Thyroid gland (tissue), 4 donors: Measurements from ENCODE around the gene TBXAS1.

Experiments
- CTCF ChIP-seq, 6 experiments: fragments of 200-600 bp in 3 of 6; fragments of 450-650 bp in 3 of 6; sonication (generic) in 3 of 6; IDR thresholded peaks; one replicate each; pipeline ENCODE4 v1.5.1; 2016 to 2019; ENCODE audit warnings: antibody characterized with exemption in 6 of 6, mild to moderate bottlenecking in 2 of 6, inconsistent platforms in 1 of 6, moderate library complexity in 1 of 6
- POLR2A ChIP-seq, 2 donors: fragments of 450-650 bp; IDR thresholded peaks; one replicate each; pipeline ENCODE4 v1.6.1; 2017; ENCODE audit warnings: antibody characterized with exemption in 2 of 2, mild to moderate bottlenecking in 2 of 2, moderate library complexity in 1 of 2

DNA sequence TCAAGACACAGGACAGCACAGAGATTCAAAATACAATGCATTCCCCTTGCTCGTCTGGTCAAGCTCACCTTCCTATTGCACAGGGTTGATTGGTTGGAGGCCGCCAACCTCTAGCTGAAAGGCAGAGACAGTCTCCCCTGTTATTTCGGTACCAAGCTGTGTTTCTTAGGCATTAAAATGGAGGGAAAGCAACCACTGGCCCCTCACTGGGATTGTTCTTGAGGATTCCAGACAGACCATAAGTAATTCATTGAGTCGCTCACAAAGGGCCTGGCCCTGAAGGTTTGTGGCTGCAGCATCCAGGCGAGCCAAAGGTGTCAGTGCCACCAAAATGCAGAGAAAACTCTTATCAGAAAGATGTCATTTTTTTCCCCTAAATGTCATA lies 152.4 kb downstream of the TBXAS1 start:
- no peak for TF ChIP-seq CTCF (IDR thresholded peaks at IDR 0.05)
- no peak for TF ChIP-seq POLR2A (IDR thresholded peaks at IDR 0.05)
